Activated CD4-positive, alpha-beta memory T cell treated with anti-CD3 and anti-CD28 coated beads for 36 hours (primary cell): ENCODE results near the gene CDK10. TPM values are rescaled to one million over a fixed set of nuclear protein-coding genes. Genes with fewer than 3 reads are reported as not detected.
A peak's percentile ranks its signal among the peaks of the same experiment; 100 is the strongest.
"Not testable (repeated sequence)": the region's sequence is repeated elsewhere in the genome, so short reads cannot be mapped to it uniquely, and the experiment has no call there.

Source experiments
- CTCF ChIA-PET: fragments of 350-600 bp; sonication (Branson Sonifier 250); formaldehyde crosslinking; loops from one replicate; lab custom pipeline; 2021; ENCODE audit warnings: antibody characterized with exemption, inconsistent platforms; lab: Charles Lee
- POLR2A ChIA-PET: fragments of 350-600 bp; sonication (Branson Sonifier 250); formaldehyde crosslinking; loops from one replicate; lab custom pipeline; 2021; ENCODE audit warnings: antibody characterized with exemption; lab: Charles Lee
- DNase-seq: peaks from one replicate; pipeline ENCODE4 v3.0.0-alpha.2; 2020
- H3K27ac Mint-ChIP-seq: one replicate; pipeline ENCODE4 v1.8.0; 2021; ENCODE audit warnings: mixed read lengths
- H3K27me3 Mint-ChIP-seq: one replicate; pipeline ENCODE4 v1.8.0; 2021; ENCODE audit warnings: mixed read lengths
- H3K36me3 Mint-ChIP-seq: one replicate; pipeline ENCODE4 v1.8.0; 2021; ENCODE audit warnings: mixed read lengths
- H3K4me1 Mint-ChIP-seq: one replicate; pipeline ENCODE4 v1.8.0; 2021; ENCODE audit warnings: low read depth, mixed read lengths
- H3K4me3 Mint-ChIP-seq: one replicate; pipeline ENCODE4 v1.8.0; 2021; ENCODE audit warnings: mild to moderate bottlenecking, mixed read lengths
- H3K9me3 Mint-ChIP-seq: one replicate; pipeline ENCODE4 v1.8.0; 2021; ENCODE audit warnings: mixed read lengths
- intact Hi-C: fragments of 100-400 bp; cut with micrococcal nuclease; formaldehyde crosslinking; loops from one replicate; pipeline ENCODE4 v1.15.1; 2023
- total RNA-seq, 2 experiments: library from RNA; stranded (reverse); gene quantifications; one replicate each; pipeline ENCODE4 v1.2.3, GENCODE V29; 2021

Gene CDK10
- total RNA-seq, 2 experiments from 2014 or later: 90.0 to 92.4 TPM

- ChIA-PET CTCF (interaction anchor here (0.6 to 6.3 kb wide), 10 partner anchors 11 to 212 kb away, joined by 3 to 81 read pairs (median 14); partner anchors contain the start of genes CDK10 and TCF25), POLR2A (interaction anchor here (0.6 to 3.0 kb wide), 2 partner anchors 175 to 996 kb away, joined by 3 to 13 read pairs; partner anchors contain the start of gene TCF25)
- H3K36me3 Mint-ChIP-seq, H3K27ac Mint-ChIP-seq, H3K27me3 Mint-ChIP-seq, H3K9me3 Mint-ChIP-seq, DNase-seq, H3K4me3 Mint-ChIP-seq, intact Hi-C loops: not testable (repeated sequence)
- H3K4me1 Mint-ChIP-seq: peaks cover 22% of the 10 kb centered on the region
Measured at GRCh38 chr16:89698717-89699116, 12.2 kb downstream of the CDK10 start.

GRCh38 chr16:89699629-89700099, 13.2 kb downstream of the CDK10 start:
- peaks cover 22% of the 10 kb centered on the region for H3K4me1 Mint-ChIP-seq
- intact Hi-C loops: loop anchor here (1.0 to 5.0 kb wide), 7 partner anchors 13 to 223 kb away; partner anchors contain the start of genes CDK10 and TUBB3
- CTCF ChIA-PET: interaction anchor here (0.8 to 6.3 kb wide), 39 partner anchors 10 to 224 kb away, joined by 3 to 81 read pairs (median 5); partner anchors contain the start of genes CDK10, CHMP1A, CPNE7 and SPATA33

DNA sequence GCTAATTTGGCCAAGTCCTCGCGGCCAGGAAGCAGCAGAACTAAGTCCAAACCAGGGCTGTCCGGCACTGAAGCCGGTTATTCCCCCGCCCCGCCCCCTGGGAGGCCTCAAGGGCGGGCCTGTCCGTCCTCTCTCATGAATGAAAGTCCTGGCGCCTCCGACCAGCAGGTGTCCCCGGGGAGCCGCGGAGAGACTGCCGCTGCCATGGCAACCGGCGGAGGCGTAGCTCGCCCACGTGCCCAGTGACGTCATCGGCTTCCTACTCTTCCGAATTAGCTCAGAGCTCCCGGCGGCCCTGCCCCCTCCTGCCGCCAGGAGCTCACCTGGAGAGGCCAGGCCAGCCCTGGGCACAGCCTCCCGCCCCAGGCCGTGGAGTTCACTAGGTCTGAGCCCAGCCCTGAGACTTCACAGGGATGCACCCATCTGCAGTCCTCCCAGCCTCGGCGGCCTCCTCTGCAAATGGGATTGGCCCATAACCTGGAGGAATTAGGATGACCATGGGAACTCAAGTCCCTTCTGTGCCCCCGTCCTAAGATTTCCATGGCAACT, 13.7 kb downstream of the CDK10 start:
- H3K27ac Mint-ChIP-seq: peak overlapping the region; percentile 23
- POLR2A ChIA-PET: interaction anchor here (0.6 to 3.0 kb wide), 5 partner anchors 14 to 173 kb away, joined by 3 to 13 read pairs (median 7); partner anchors contain the start of genes CDK10 and TCF25
- intact Hi-C loops: loop anchor here (1.0 to 5.0 kb wide), 7 partner anchors 14 to 222 kb away; partner anchors contain the start of genes CDK10 and TUBB3
- H3K4me1 Mint-ChIP-seq: peaks cover 22% of the 10 kb centered on the region
- peak; percentile 98 for DNase-seq
- no peaks in the 10 kb centered on the region for H3K36me3 Mint-ChIP-seq
- peak overlapping the region; percentile 72 for H3K4me3 Mint-ChIP-seq
- H3K27me3 Mint-ChIP-seq: no peaks in the 10 kb centered on the region
- CTCF ChIA-PET: interaction anchor here (0.7 to 6.3 kb wide), 44 partner anchors 9 to 247 kb away, joined by 3 to 81 read pairs (median 4); partner anchors contain the start of genes CDK10, CHMP1A, CPNE7 and SPATA33
- no peaks in the 10 kb centered on the region for H3K9me3 Mint-ChIP-seq

More at GRCh38 chr16:89699629-89700099, 13.2 kb downstream of the CDK10 start:
- Mint-ChIP-seq H3K4me3 (peak overlapping the region; percentile 72), H3K27ac (peak overlapping the region; percentile 23)
- DNase-seq, H3K27me3 Mint-ChIP-seq, H3K9me3 Mint-ChIP-seq, H3K36me3 Mint-ChIP-seq: not testable (repeated sequence)
- POLR2A ChIA-PET: interaction anchor here (1.0 to 3.0 kb wide), 4 partner anchors 13 to 174 kb away, joined by 3 to 13 read pairs (median 10); partner anchors contain the start of genes CDK10 and TCF25

DNA sequence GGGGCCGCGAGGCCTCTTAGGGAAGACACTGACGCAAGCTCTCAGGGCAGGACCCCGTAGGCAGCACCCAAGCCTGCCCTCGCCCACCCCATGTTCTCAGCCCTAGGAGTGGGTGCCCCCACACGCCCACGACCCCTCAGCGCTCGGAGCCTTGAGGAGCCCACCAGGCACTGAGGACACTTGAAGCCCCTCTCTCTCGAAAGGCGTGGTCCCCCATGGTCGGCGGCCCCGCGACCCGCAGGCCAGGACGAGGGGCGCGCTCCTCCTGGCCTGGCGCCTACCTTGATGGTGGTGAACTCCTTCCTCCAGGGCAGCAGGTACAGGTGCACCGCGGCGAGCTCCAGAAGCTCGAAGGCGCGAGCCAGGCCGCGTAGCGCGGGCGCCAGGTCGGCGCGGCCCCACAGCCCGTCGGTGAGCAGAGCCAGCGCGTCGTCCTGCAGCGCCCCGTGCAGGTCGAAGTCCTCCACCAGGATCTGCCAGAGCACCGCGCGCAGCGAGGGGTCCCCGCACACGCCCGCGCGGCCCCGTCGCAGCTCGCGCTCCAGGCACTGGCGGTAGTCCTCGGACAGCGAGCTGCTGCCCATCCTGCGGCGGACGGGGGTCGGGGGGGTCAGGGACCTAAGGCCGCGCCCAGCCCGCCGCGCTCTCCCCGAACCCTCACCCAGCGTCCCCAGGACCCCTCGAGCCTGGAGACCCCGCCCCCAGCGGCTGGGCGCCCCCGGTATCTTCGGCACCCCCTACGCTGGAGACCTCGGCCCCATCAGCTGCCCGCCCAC, 14.3 kb downstream of the CDK10 start:
- intact Hi-C loops: loop anchor here (1.0 to 5.0 kb wide), 8 partner anchors 15 to 221 kb away; partner anchors contain the start of genes CDK10, TUBB3 and ZNF276
- peak; percentile 74 for DNase-seq
- H3K4me1 Mint-ChIP-seq: peaks cover 20% of the 10 kb centered on the region
- peak overlapping the region; percentile 62 for H3K27ac Mint-ChIP-seq
- POLR2A ChIA-PET: interaction anchor here (0.6 to 3.0 kb wide), 5 partner anchors 14 to 173 kb away, joined by 3 to 13 read pairs (median 7); partner anchors contain the start of genes CDK10 and TCF25
- peak overlapping the region; percentile 72 for H3K4me3 Mint-ChIP-seq
- H3K27me3 Mint-ChIP-seq: no peaks in the 10 kb centered on the region
- no peaks in the 10 kb centered on the region for H3K36me3 Mint-ChIP-seq
- CTCF ChIA-PET: interaction anchor here (0.7 to 6.3 kb wide), 40 partner anchors 9 to 247 kb away, joined by 3 to 81 read pairs (median 5); partner anchors contain the start of genes CDK10, CHMP1A, CPNE7 and SPATA33
- H3K9me3 Mint-ChIP-seq: no peaks in the 10 kb centered on the region

GRCh38 chr16:89701425-89702406, 15.2 kb downstream of the CDK10 start, which contains the start of gene SPATA2L:
Gene SPATA2L, minus strand, starts transcription at chr16:89701705. Its CDS starts 473 bp downstream, at chr16:89701232.
- DNase-seq: peak; percentile 98
- intact Hi-C loops: loop anchor here (1.0 to 5.0 kb wide), 5 partner anchors 20 to 221 kb away; partner anchors contain the start of genes TUBB3 and ZNF276
- no peaks in the 10 kb centered on the region for H3K9me3 Mint-ChIP-seq
- no peaks in the 10 kb centered on the region for H3K27me3 Mint-ChIP-seq
- POLR2A ChIA-PET: interaction anchor here (2.6 to 3.0 kb wide), 2 partner anchors 15 to 172 kb away, joined by 12 to 13 read pairs; partner anchors contain the start of genes CDK10 and TCF25
- peaks cover 18% of the 10 kb centered on the region for H3K4me1 Mint-ChIP-seq
- H3K27ac Mint-ChIP-seq: peak within 1 kb of the TSS; percentile 62
- peak within 1 kb of the TSS; percentile 72 for H3K4me3 Mint-ChIP-seq
- CTCF ChIA-PET: interaction anchor here (1.3 to 6.3 kb wide), 14 partner anchors 13 to 246 kb away, joined by 3 to 81 read pairs (median 10); partner anchors contain the start of genes CDK10 and VPS9D1
- no peaks in the 10 kb centered on the region for H3K36me3 Mint-ChIP-seq

GRCh38 chr16:89704281-89704680, 17.8 kb downstream of the CDK10 start:
- intact Hi-C loops: loop anchor here (5.0 kb wide), 3 partner anchors 33 to 218 kb away; partner anchors contain the start of gene TUBB3
- Mint-ChIP-seq H3K27ac (no peak overlapping the region), H3K4me1 (peaks cover 14% of the 10 kb centered on the region), H3K36me3 (no peaks in the 10 kb centered on the region), H3K27me3 (no peaks in the 10 kb centered on the region), H3K4me3 (no peak overlapping the region), H3K9me3 (no peaks in the 10 kb centered on the region)
- DNase-seq: no peak
- CTCF ChIA-PET: interaction anchor here (1.5 to 6.3 kb wide), 3 partner anchors 88 to 168 kb away, joined by 4 to 96 read pairs (median 54); partner anchors contain the start of gene TCF25
- POLR2A ChIA-PET: no interaction called here

GRCh38 chr16:89705006-89705405, 18.5 kb downstream of the CDK10 start:
- Mint-ChIP-seq H3K27me3 (no peaks in the 10 kb centered on the region), H3K4me1 (peaks cover 11% of the 10 kb centered on the region), H3K27ac (no peak overlapping the region), H3K36me3 (no peaks in the 10 kb centered on the region), H3K9me3 (no peaks in the 10 kb centered on the region), H3K4me3 (no peak overlapping the region)
- no peak for DNase-seq
- CTCF ChIA-PET: interaction anchor here (0.9 to 6.3 kb wide), 13 partner anchors 13 to 317 kb away, joined by 3 to 96 read pairs (median 11); partner anchors contain the start of gene TCF25
- intact Hi-C loops: no loop called here
- POLR2A ChIA-PET: no interaction called here

- CTCF ChIA-PET: interaction anchor here (0.8 to 6.3 kb wide), 27 partner anchors 8 to 376 kb away, joined by 3 to 96 read pairs (median 6); partner anchors contain the start of gene TCF25
- no peak overlapping the region for H3K27ac Mint-ChIP-seq
- no peak for DNase-seq
- POLR2A ChIA-PET: interaction anchor here (1.0 to 1.1 kb wide), 2 partner anchors 154 to 166 kb away, joined by 5 read pairs; partner anchors contain the start of gene TCF25
- no peaks in the 10 kb centered on the region for H3K27me3 Mint-ChIP-seq
- intact Hi-C loops: loop anchor here (1.0 kb wide), 1 partner anchor 87 kb away; no protein-coding TSS in a partner anchor
- H3K36me3 Mint-ChIP-seq: no peaks in the 10 kb centered on the region
- H3K4me3 Mint-ChIP-seq: no peak overlapping the region
- H3K4me1 Mint-ChIP-seq: peaks cover 9% of the 10 kb centered on the region
- no peaks in the 10 kb centered on the region for H3K9me3 Mint-ChIP-seq
Measured at GRCh38 chr16:89706518-89707260, 20.2 kb downstream of the CDK10 start.

DNA sequence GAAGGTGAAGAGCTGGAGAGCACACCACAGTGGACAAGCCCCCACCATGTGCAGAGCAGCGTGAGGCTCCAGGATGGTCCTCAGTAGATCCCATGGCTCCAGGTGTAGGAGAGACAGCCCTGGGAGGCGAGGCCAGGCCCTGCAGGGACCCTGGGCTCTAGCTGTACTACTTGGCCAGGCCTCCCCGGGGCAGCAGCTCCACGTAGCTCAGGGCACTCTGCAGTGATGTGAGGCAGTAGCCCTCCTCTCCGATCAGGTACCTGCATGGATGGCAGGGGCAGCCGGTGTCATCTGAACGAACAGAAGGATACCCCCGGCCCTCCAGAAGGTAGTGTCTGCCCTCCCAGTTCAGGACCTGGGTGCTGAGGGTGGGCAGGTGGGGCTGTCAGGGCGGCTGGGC, 21.2 kb downstream of the CDK10 start:
- CTCF ChIA-PET: interaction anchor here (1.1 to 6.3 kb wide), 4 partner anchors 84 to 202 kb away, joined by 3 to 96 read pairs (median 8); no protein-coding TSS in a partner anchor
- no peak for DNase-seq
- Mint-ChIP-seq H3K4me1 (peaks cover 3% of the 10 kb centered on the region), H3K36me3 (no peaks in the 10 kb centered on the region), H3K27ac (no peak overlapping the region), H3K4me3 (no peak overlapping the region), H3K9me3 (no peaks in the 10 kb centered on the region), H3K27me3 (no peaks in the 10 kb centered on the region)
- POLR2A ChIA-PET: interaction anchor here (1.7 kb wide), 1 partner anchor 17 kb away, joined by 4 read pairs; no protein-coding TSS in a partner anchor
- intact Hi-C loops: no loop called here
